Natural killer cell (primary cell): ENCODE data around the gene CAPZA3. TPM values are rescaled to one million over a fixed set of nuclear protein-coding genes. Genes with fewer than 3 reads are reported as not detected.
"Not testable (repeated sequence)": the region's sequence is repeated elsewhere in the genome, so short reads cannot be mapped to it uniquely, and the experiment has no call there.

Experiments
- ATAC-seq, 3 donors: fragments of 150-1000 bp in 2 of 3; fragments of 200-7000 bp in 1 of 3; cut with Tn5 transposase; 1 replicate in 1 of 3; 2 replicates in 2 of 3; pipeline ENCODE4 v1.10.0; 2021; ENCODE audit warnings: mild to moderate bottlenecking in 2 of 3, moderate library complexity in 2 of 3
- DNase-seq, 2 donors: peaks; one replicate each; pipeline versions ENCODE4 v3.0.0 to v3.0.0-alpha.2; 2013 to 2021; ENCODE audit warnings: mixed read lengths in 1 of 2
- H3K27ac ChIP-seq: one replicate; pipeline ENCODE4 v1.5.1; 2013; ENCODE audit warnings: mild to moderate bottlenecking, low read length
- H3K27me3 ChIP-seq: one replicate; pipeline ENCODE4 v1.6.1; 2013; ENCODE audit warnings: low read length; ENCODE audit not compliant: control insufficient read depth, insufficient read depth
- H3K36me3 ChIP-seq: one replicate; pipeline ENCODE4 v1.6.1; 2013; ENCODE audit warnings: low read length; ENCODE audit not compliant: control insufficient read depth, insufficient read depth
- H3K4me1 ChIP-seq: one replicate; pipeline ENCODE4 v1.6.1; 2013; ENCODE audit warnings: low read length; ENCODE audit not compliant: control insufficient read depth, insufficient read depth
- H3K4me3 ChIP-seq: one replicate; pipeline ENCODE4 v1.5.1; 2013; ENCODE audit warnings: low read length
- H3K9me3 ChIP-seq: one replicate; pipeline ENCODE4 v1.6.1; 2013; ENCODE audit warnings: low read length; ENCODE audit not compliant: control insufficient read depth, insufficient read depth
- H3K27ac Mint-ChIP-seq, 2 donors: one replicate each; pipeline ENCODE4 v1.8.0; 2022; ENCODE audit warnings: mild to moderate bottlenecking in 2 of 2, mixed read lengths in 2 of 2, moderate library complexity in 1 of 2
- H3K27me3 Mint-ChIP-seq, 2 donors: one replicate each; pipeline ENCODE4 v1.8.0; 2022; ENCODE audit warnings: low read depth in 2 of 2, mixed read lengths in 2 of 2
- H3K36me3 Mint-ChIP-seq: one replicate; pipeline ENCODE4 v1.8.0; 2022; ENCODE audit warnings: mixed read lengths
- H3K4me1 Mint-ChIP-seq, 2 donors: one replicate each; pipeline ENCODE4 v1.8.0; 2022; ENCODE audit warnings: mixed read lengths in 2 of 2
- H3K4me3 Mint-ChIP-seq: one replicate; pipeline ENCODE4 v1.8.0; 2022; ENCODE audit warnings: mild to moderate bottlenecking, moderate library complexity, mixed read lengths
- H3K9me3 Mint-ChIP-seq, 2 donors: one replicate each; pipeline ENCODE4 v1.8.0; 2022; ENCODE audit warnings: mixed read lengths in 2 of 2
- CTCF ChIP-seq: fragments of 200-600 bp; IDR thresholded peaks from one replicate; pipeline ENCODE4 v1.8.0; 2022; ENCODE audit warnings: antibody characterized with exemption
- WGBS: methylation state at CpG from one replicate; pipeline ENCODE4 v1.1.7; 2013; ENCODE audit warnings: missing lambda C conversion rate; ENCODE audit not compliant: insufficient coverage; 5-methylcytosine and 5-hydroxymethylcytosine counted together
- intact Hi-C: fragments of 100-400 bp; cut with micrococcal nuclease; formaldehyde crosslinking; loops from one replicate; pipeline ENCODE4 v1.14.2; 2022
- total RNA-seq, 4 donors: library from RNA; stranded (reverse); fragments of 120-200 nt in 1 of 4; gene quantifications; one replicate each; pipeline versions ENCODE4 v1.2.3 to v1.2.4, GENCODE V29; 2013 to 2022

Gene CAPZA3
- total RNA-seq, 3 donors from 2014 or later (not counting 1 experiment from before 2014, with no cell fraction given), result not detected

- no peak overlapping the region for H3K27ac Mint-ChIP-seq
- no peak overlapping the region for H3K4me3 ChIP-seq
- H3K27ac ChIP-seq, result no peak overlapping the region
- no peak overlapping the region for H3K4me3 Mint-ChIP-seq
- H3K4me1 Mint-ChIP-seq, result no peaks in the 10 kb centered on the region
- no peak for ATAC-seq
- 90% methylated on average over 5 of the region's 6 CpGs for WGBS
- no peaks in the 10 kb centered on the region for H3K27me3 Mint-ChIP-seq
- no peak for DNase-seq
- no peaks in the 10 kb centered on the region for H3K4me1 ChIP-seq
- peaks cover 3 to 4% of the 10 kb centered on the region in 2 donors for H3K9me3 Mint-ChIP-seq
- H3K36me3 ChIP-seq, result no peaks in the 10 kb centered on the region
- H3K36me3 Mint-ChIP-seq, result no peaks in the 10 kb centered on the region
- intact Hi-C loops, result no loop called here
- no peaks in the 10 kb centered on the region for H3K27me3 ChIP-seq
- H3K9me3 ChIP-seq, result no peaks in the 10 kb centered on the region
- TF ChIP-seq CTCF, result no peak
Measured at GRCh38 chr12:18754124-18754707, 16.3 kb downstream of the CAPZA3 start.

- 65% methylated on average over 1 of the region's 1 CpG for WGBS
- ATAC-seq, result no peak
- peaks cover 0 to 2% of the 10 kb centered on the region in 2 donors for H3K9me3 Mint-ChIP-seq
Measured at GRCh38 chr12:18755341-18755740, 17.4 kb downstream of the CAPZA3 start.

GRCh38 chr12:18766479-18766878, 28.6 kb downstream of the CAPZA3 start:
- H3K27me3 Mint-ChIP-seq, H3K27me3 ChIP-seq, H3K4me3 Mint-ChIP-seq, H3K36me3 ChIP-seq, H3K4me1 Mint-ChIP-seq, intact Hi-C loops, DNase-seq, H3K4me1 ChIP-seq, ATAC-seq, H3K27ac ChIP-seq, H3K27ac Mint-ChIP-seq, H3K36me3 Mint-ChIP-seq, H3K9me3 ChIP-seq, H3K4me3 ChIP-seq: not testable (repeated sequence)
- H3K9me3 Mint-ChIP-seq, result peaks cover 18 to 22% of the 10 kb centered on the region in 2 donors
- 80% methylated on average over 1 of the region's 1 CpG for WGBS

More at GRCh38 chr12:18755341-18755740, 17.4 kb downstream of the CAPZA3 start:
- Mint-ChIP-seq H3K36me3 (no peaks in the 10 kb centered on the region), H3K27me3 (no peaks in the 10 kb centered on the region), H3K27ac (no peak overlapping the region), H3K4me3 (no peak overlapping the region), H3K4me1 (no peaks in the 10 kb centered on the region)
- DNase-seq, result no peak
- Histone ChIP-seq H3K4me1 (no peaks in the 10 kb centered on the region), H3K4me3 (no peak overlapping the region), H3K36me3 (no peaks in the 10 kb centered on the region), H3K27me3 (no peaks in the 10 kb centered on the region), H3K9me3 (no peaks in the 10 kb centered on the region), H3K27ac (no peak overlapping the region)
- no peak for TF ChIP-seq CTCF
- intact Hi-C loops, result no loop called here

- Mint-ChIP-seq H3K4me3 (no peak overlapping the region), H3K27ac (no peak overlapping the region), H3K9me3 (peaks cover 20 to 25% of the 10 kb centered on the region in 2 donors), H3K4me1 (no peaks in the 10 kb centered on the region), H3K36me3 (peaks cover 8% of the 10 kb centered on the region), H3K27me3 (no peaks in the 10 kb centered on the region)
- Histone ChIP-seq H3K9me3 (no peaks in the 10 kb centered on the region), H3K4me1 (no peaks in the 10 kb centered on the region), H3K36me3 (no peaks in the 10 kb centered on the region), H3K27ac (no peak overlapping the region), H3K4me3 (no peak overlapping the region), H3K27me3 (no peaks in the 10 kb centered on the region)
- DNase-seq (no peak), ATAC-seq (no peak)
- intact Hi-C loops, result no loop called here
- TF ChIP-seq CTCF, result no peak
- WGBS, result 83% methylated on average over 2 of the region's 2 CpGs
Measured at GRCh38 chr12:18782827-18783226, 44.9 kb downstream of the CAPZA3 start.

- H3K36me3 ChIP-seq, H3K4me1 ChIP-seq, H3K4me1 Mint-ChIP-seq, intact Hi-C loops, H3K9me3 ChIP-seq, ATAC-seq, H3K4me3 ChIP-seq, H3K4me3 Mint-ChIP-seq, H3K27me3 Mint-ChIP-seq, H3K27ac ChIP-seq, H3K36me3 Mint-ChIP-seq, DNase-seq, H3K27me3 ChIP-seq, H3K27ac Mint-ChIP-seq: not testable (repeated sequence)
- peaks cover 17 to 18% of the 10 kb centered on the region in 2 donors for H3K9me3 Mint-ChIP-seq
- WGBS, result 91% methylated on average over 6 of the region's 8 CpGs
Measured at GRCh38 chr12:18785465-18785864, 47.5 kb downstream of the CAPZA3 start.
